ENCODE data around the gene PHF3. TPM values are rescaled to one million over a fixed set of nuclear protein-coding genes. Genes with fewer than 3 reads are reported as not detected.
"Not testable (repeated sequence)": the region's sequence is repeated elsewhere in the genome, so short reads cannot be mapped to it uniquely, and the experiment has no call there.

The PHF3 gene
- total RNA-seq, 2 experiments from 2014 or later = 54.8 to 92.5 TPM

DNA sequence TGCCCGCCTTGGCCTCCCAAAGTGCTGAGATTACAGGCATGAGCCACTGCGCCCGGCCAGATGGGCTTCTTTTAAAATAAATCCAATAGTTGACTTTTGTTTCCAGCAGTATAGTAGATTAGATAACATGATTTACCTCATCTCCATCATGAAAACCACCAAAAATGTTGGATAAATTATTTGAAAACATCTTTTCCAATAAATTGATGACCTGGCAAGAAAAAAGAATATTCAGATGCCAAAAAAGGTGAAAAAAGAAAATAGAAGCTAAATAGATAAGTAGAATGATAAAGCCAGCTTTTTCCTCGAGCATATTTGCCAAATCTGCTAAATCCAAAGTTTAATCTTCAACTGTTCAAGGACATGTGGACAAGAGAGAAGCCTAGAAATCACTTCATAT lies 109.2 kb downstream of the PHF3 start:
- Histone ChIP-seq H3K79me2 (ENCODE audit: insufficient read depth, low read depth, low read length) (no peaks in the 10 kb centered on the region), H3K4me2 (ENCODE audit: low read length) (no peak overlapping the region), H3K9me3 (ENCODE audit: low read length) (no peaks in the 10 kb centered on the region), H3K27ac (ENCODE audit: low read depth, low read length, poor library complexity, severe bottlenecking) (no peak overlapping the region), H2AFZ (ENCODE audit: low read length) (no peak overlapping the region), H3K4me3 (ENCODE audit: low read depth, low read length, poor library complexity, severe bottlenecking) (no peak overlapping the region), H4K20me1 (ENCODE audit: insufficient read depth, low read length) (no peaks in the 10 kb centered on the region), H3K36me3 (ENCODE audit: insufficient read depth, low read length) (no peaks in the 10 kb centered on the region), H3K9me2 (ENCODE audit: insufficient read depth, low read length) (no peaks in the 10 kb centered on the region), H3K4me1 (ENCODE audit: insufficient read depth, low read length, poor library complexity, severe bottlenecking) (no peaks in the 10 kb centered on the region)
- CTCF ChIA-PET (ENCODE audit: unreplicated experiment) = no interaction called here
- BruUV-seq (replicated peaks) = no TSS peak
- TF ChIP-seq, protein P1, sequence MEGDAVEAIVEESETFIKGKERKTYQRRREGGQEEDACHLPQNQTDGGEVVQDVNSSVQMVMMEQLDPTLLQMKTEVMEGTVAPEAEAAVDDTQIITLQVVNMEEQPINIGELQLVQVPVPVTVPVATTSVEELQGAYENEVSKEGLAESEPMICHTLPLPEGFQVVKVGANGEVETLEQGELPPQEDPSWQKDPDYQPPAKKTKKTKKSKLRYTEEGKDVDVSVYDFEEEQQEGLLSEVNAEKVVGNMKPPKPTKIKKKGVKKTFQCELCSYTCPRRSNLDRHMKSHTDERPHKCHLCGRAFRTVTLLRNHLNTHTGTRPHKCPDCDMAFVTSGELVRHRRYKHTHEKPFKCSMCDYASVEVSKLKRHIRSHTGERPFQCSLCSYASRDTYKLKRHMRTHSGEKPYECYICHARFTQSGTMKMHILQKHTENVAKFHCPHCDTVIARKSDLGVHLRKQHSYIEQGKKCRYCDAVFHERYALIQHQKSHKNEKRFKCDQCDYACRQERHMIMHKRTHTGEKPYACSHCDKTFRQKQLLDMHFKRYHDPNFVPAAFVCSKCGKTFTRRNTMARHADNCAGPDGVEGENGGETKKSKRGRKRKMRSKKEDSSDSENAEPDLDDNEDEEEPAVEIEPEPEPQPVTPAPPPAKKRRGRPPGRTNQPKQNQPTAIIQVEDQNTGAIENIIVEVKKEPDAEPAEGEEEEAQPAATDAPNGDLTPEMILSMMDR (conservative IDR thresholded peaks at IDR 0.05; ENCODE audit: low read length) = no peak
- TF ChIP-seq EZH2phosphoT487 (IDR thresholded peaks at IDR 0.05; ENCODE audit: borderline replicate concordance, low read depth, low read length) = no peak
- DNase-seq (ENCODE audit: low spot score) = no peak
- intact Hi-C loops (cut with micrococcal nuclease; ENCODE audit: unreplicated experiment) = loop anchor here (10.0 kb wide), 1 partner anchor 1090 kb away; no protein-coding TSS in a partner anchor
- POLR2A ChIA-PET = interaction anchor here (0.7 to 1.5 kb wide), 2 partner anchors 13 to 56 kb away, joined by 4 read pairs; no protein-coding TSS in a partner anchor

DNA sequence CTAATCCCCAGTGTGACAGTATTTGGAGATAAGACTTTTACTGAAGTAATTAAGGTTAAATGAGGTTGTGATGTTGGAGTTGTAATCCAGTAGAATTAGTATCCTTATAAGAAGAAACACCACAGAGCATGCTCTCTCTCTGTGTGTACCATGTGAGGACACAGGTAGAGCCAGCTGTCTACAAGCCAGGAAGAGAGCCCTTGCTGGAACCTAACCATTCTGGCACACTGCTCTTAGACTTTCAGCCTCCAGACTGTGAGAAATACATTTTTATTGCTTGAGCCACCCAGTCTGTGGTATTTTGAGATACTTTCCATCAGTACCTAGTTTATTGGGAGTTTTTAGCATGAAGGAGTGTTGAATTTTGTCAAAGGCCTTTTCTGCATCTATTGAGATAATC lies 110.2 kb downstream of the PHF3 start:
- no peak for TF ChIP-seq EZH2phosphoT487 (IDR thresholded peaks at IDR 0.05; ENCODE audit: borderline replicate concordance, low read depth, low read length)
- TF ChIP-seq, protein P1 (conservative IDR thresholded peaks at IDR 0.05; ENCODE audit: low read length) = no peak
- no peak for DNase-seq (ENCODE audit: low spot score)
- Histone ChIP-seq H2AFZ (ENCODE audit: low read length) (no peak overlapping the region), H3K9me3 (ENCODE audit: low read length) (no peaks in the 10 kb centered on the region), H3K27ac (ENCODE audit: low read depth, low read length, poor library complexity, severe bottlenecking) (no peak overlapping the region), H4K20me1 (ENCODE audit: insufficient read depth, low read length) (no peaks in the 10 kb centered on the region), H3K4me1 (ENCODE audit: insufficient read depth, low read length, poor library complexity, severe bottlenecking) (no peaks in the 10 kb centered on the region), H3K79me2 (ENCODE audit: insufficient read depth, low read depth, low read length) (no peaks in the 10 kb centered on the region), H3K36me3 (ENCODE audit: insufficient read depth, low read length) (no peaks in the 10 kb centered on the region), H3K9me2 (ENCODE audit: insufficient read depth, low read length) (no peaks in the 10 kb centered on the region), H3K4me2 (ENCODE audit: low read length) (no peak overlapping the region), H3K4me3 (ENCODE audit: low read depth, low read length, poor library complexity, severe bottlenecking) (no peak overlapping the region)
- CTCF ChIA-PET (ENCODE audit: unreplicated experiment) = no interaction called here
- intact Hi-C loops (cut with micrococcal nuclease; ENCODE audit: unreplicated experiment) = loop anchor here (10.0 kb wide), 1 partner anchor 1091 kb away; no protein-coding TSS in a partner anchor
- no TSS peak for BruUV-seq (replicated peaks)
- POLR2A ChIA-PET = interaction anchor here (0.6 to 1.5 kb wide), 2 partner anchors 14 to 153 kb away, joined by 3 to 4 read pairs; no protein-coding TSS in a partner anchor

DNA sequence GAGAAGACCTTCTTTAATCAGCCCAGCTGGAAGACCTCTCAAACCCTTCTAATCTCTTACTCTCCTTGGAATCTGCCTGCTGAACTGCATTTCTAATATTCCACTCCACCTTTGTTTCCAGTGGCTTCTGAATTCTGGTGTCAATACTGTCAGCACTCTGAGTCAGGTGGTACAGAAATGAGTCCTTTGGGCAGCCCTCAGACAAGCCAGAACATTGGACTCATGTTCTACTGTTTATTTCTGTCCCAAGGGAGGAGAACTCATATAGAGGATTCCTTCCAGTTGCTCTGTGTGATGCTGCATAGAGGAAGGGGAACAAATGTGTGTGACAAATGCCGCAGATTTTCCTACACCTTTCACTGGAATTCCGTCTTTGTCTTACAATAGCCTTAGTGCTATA lies 114.8 kb downstream of the PHF3 start:
- no peaks in the 10 kb centered on the region for H3K4me1 ChIP-seq (ENCODE audit: insufficient read depth, low read length, poor library complexity, severe bottlenecking)
- no peaks in the 10 kb centered on the region for H4K20me1 ChIP-seq (ENCODE audit: insufficient read depth, low read length)
- H3K36me3 ChIP-seq (ENCODE audit: insufficient read depth, low read length) = no peaks in the 10 kb centered on the region
- BruUV-seq (replicated peaks) = no TSS peak
- TF ChIP-seq, protein P1 (conservative IDR thresholded peaks at IDR 0.05; ENCODE audit: low read length) = no peak
- TF ChIP-seq EZH2phosphoT487 (IDR thresholded peaks at IDR 0.05; ENCODE audit: borderline replicate concordance, low read depth, low read length) = no peak
- DNase-seq (ENCODE audit: low spot score) = no peak
- H3K9me2 ChIP-seq (ENCODE audit: insufficient read depth, low read length) = no peaks in the 10 kb centered on the region; the same call in 1 of the 2 replicates
- H3K79me2 ChIP-seq (ENCODE audit: insufficient read depth, low read depth, low read length) = no peaks in the 10 kb centered on the region
- intact Hi-C loops (cut with micrococcal nuclease; ENCODE audit: unreplicated experiment) = no loop called here
- no peak overlapping the region for H3K4me3 ChIP-seq (ENCODE audit: low read depth, low read length, poor library complexity, severe bottlenecking)
- CTCF ChIA-PET (ENCODE audit: unreplicated experiment) = no interaction called here
- H3K9me3 ChIP-seq (ENCODE audit: low read length) = no peaks in the 10 kb centered on the region
- POLR2A ChIA-PET = no interaction called here
- H3K4me2 ChIP-seq (ENCODE audit: low read length) = no peak overlapping the region
- no peak overlapping the region for H3K27ac ChIP-seq (ENCODE audit: low read depth, low read length, poor library complexity, severe bottlenecking)
- no peak overlapping the region for H2AFZ ChIP-seq (ENCODE audit: low read length)

DNA sequence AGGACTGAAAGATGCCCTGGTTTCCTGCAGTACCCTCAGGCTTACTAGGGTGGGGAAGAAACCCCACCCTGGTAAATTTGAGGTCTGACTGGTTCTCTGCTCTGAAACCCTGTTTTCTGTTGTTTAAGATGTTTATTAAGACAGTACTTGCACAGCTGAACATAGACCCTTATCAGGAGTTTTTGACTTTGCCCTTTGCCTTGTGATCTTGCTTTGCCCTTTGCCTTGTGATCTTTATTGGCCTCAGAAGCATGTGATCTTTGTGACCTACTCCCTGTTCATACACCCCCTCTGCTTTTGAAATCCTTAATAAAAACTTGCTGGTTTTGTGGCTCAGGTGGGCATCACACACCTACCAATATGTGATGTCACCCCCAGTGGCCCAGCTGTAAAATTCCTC lies 121.7 kb downstream of the PHF3 start:
- POLR2A ChIA-PET = not testable (repeated sequence)

More for the DNA sequence above, 121.7 kb downstream of the PHF3 start:
- BruUV-seq (replicated peaks); intact Hi-C loops (cut with micrococcal nuclease; ENCODE audit: unreplicated experiment); H2AFZ ChIP-seq (ENCODE audit: low read length); CTCF ChIA-PET (ENCODE audit: unreplicated experiment); H3K9me3 ChIP-seq (ENCODE audit: low read length); H3K9me2 ChIP-seq (ENCODE audit: insufficient read depth, low read length); H3K36me3 ChIP-seq (ENCODE audit: insufficient read depth, low read length); H3K4me3 ChIP-seq (ENCODE audit: low read depth, low read length, poor library complexity, severe bottlenecking); DNase-seq (ENCODE audit: low spot score); H4K20me1 ChIP-seq (ENCODE audit: insufficient read depth, low read length); H3K27ac ChIP-seq (ENCODE audit: low read depth, low read length, poor library complexity, severe bottlenecking); H3K4me2 ChIP-seq (ENCODE audit: low read length); H3K4me1 ChIP-seq (ENCODE audit: insufficient read depth, low read length, poor library complexity, severe bottlenecking); H3K79me2 ChIP-seq (ENCODE audit: insufficient read depth, low read depth, low read length): not testable (repeated sequence)

Measured in OCI-LY7 (cell line).